ENCODE measurements around the gene GPC1. TPM values are rescaled to one million over a fixed set of nuclear protein-coding genes. Genes with fewer than 3 reads are reported as not detected.

GPC1 gene
- total RNA-seq, 2 experiments from 2014 or later: 3.4 to 4.7 TPM

DNA sequence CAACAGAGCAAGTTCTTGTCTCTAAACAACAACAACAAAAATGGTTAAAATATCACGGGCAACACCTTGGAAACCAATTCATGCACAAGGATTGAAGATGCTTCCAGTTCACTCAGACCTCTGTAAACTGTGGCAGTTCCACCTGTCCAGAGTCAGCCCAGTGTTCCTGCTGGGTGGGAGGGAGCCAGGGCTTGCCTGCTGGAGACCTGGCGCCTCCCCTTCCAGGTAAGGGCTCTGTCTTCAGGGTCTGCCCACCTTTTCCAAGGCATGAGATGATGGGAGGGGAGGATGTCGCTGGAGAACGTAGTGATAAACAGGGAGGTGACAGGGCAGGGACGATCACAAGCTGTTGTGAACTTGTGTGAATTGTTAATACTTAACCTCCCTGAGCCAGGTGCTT is 9.8 kb upstream of the GPC1 start:
- Mint-ChIP-seq H3K36me3 (no peaks in the 10 kb centered on the region), H3K27me3 (peaks cover 14% of the 10 kb centered on the region), H3K27ac (no peak overlapping the region), H3K4me1 (peaks cover 17% of the 10 kb centered on the region), H3K4me3 (no peak overlapping the region), H3K9me3 (peaks cover 6% of the 10 kb centered on the region)
- POLR2A ChIA-PET: no interaction called here
- DNase-seq (no peak), ATAC-seq (ENCODE audit: low read depth) (no peak)

DNA sequence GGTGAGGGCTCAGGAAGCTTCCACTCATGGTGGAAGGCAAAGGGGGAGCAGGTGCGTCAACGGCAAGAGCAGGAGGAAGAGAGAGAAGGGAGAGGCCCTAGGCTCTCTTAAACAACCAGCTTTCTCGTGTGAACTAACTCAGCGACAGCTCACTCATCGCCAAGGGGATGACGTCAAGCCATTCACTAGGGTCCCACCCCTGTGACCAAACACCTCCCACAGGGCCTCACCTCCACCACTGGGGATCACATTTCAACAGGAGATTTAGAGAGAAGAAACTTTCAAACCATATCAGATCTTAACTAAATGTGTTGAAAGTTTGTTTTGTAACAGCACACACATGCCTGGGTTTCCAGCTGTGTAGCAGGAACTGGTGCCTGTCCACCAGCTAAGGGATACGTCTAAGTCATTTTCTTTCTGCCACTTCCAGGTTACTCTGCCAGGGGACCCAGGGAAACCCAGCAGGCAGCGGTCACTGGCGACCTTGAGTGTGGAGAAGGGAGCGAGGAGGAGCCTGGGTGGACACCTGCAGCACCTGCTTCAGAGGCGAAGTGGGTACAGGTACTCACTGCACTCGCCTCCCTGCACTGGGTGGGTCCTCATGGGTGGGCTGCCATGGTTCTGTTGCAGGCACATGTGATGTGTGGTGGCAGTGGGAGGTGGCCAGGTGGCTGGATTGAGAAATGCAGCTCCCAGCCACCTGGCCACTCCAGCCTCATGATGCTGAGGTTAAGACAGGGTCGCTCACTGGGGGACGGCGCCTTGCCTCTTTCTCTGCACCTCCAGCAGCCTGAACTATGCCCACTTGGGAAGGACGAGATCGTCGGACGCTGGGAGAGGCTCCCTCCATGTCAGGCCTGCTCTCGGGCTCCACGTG is 8.4 kb upstream of the GPC1 start:
- DNase-seq (no peak), ATAC-seq (ENCODE audit: low read depth) (no peak)
- POLR2A ChIA-PET: no interaction called here
- H3K27me3 Mint-ChIP-seq: peaks cover 16% of the 10 kb centered on the region
- peaks cover 6% of the 10 kb centered on the region for H3K9me3 Mint-ChIP-seq
- no peak overlapping the region for H3K27ac Mint-ChIP-seq
- H3K4me1 Mint-ChIP-seq: peaks cover 17% of the 10 kb centered on the region
- no peaks in the 10 kb centered on the region for H3K36me3 Mint-ChIP-seq
- no peak overlapping the region for H3K4me3 Mint-ChIP-seq

DNA sequence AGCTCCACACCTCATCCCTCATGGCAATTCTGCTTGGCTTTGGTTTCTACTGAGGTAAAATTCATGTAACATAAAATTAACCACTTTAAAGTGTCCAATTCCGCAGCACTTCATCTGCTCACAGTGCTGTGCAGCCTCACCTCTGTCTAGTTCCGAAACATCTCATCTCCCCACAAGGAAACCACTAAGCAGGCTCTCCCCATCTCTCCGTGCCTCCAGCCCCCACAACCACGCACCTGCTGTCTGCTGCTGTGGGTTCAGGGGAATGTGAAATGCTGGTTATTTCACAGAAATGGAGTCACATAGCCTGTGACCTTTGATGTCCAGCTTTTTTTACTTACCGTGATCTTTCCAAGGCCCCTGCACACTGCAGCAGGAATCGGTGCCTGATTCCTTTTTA is 7.7 kb upstream of the GPC1 start:
- no peak overlapping the region for H3K27ac Mint-ChIP-seq
- ATAC-seq (ENCODE audit: low read depth) (peak; percentile 44), DNase-seq (no peak)
- H3K9me3 Mint-ChIP-seq: peaks cover 6% of the 10 kb centered on the region
- no peak overlapping the region for H3K4me3 Mint-ChIP-seq
- no peaks in the 10 kb centered on the region for H3K36me3 Mint-ChIP-seq
- peaks cover 17% of the 10 kb centered on the region for H3K4me1 Mint-ChIP-seq
- H3K27me3 Mint-ChIP-seq: peaks cover 14% of the 10 kb centered on the region
- POLR2A ChIA-PET: no interaction called here

DNA sequence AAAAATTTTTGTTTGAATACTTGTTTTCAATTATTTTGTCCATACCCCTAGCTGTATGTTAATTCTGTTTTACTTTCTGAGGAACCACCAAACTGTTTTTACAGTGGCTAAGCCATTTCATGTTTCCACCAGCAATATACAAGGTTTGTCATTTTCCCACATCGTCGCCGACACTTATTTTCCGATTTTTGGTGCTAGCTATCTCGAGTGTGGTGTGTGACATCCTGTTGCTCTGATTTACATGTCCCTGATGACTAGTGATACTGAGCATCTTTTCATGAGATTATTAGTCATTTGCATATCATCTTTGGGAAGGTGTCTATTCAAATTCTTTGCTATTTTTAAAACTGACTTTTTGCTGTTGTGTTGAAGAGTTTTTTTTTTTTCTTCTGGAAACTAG is 7.2 kb upstream of the GPC1 start:
- H3K9me3 Mint-ChIP-seq: peaks cover 4% of the 10 kb centered on the region
- ATAC-seq (ENCODE audit: low read depth): no peak
- no peak overlapping the region for H3K4me3 Mint-ChIP-seq
- POLR2A ChIA-PET: no interaction called here
- H3K4me1 Mint-ChIP-seq: peaks cover 17% of the 10 kb centered on the region
- no peaks in the 10 kb centered on the region for H3K36me3 Mint-ChIP-seq
- peaks cover 14% of the 10 kb centered on the region for H3K27me3 Mint-ChIP-seq
- no peak overlapping the region for H3K27ac Mint-ChIP-seq
- DNase-seq: no peak

DNA sequence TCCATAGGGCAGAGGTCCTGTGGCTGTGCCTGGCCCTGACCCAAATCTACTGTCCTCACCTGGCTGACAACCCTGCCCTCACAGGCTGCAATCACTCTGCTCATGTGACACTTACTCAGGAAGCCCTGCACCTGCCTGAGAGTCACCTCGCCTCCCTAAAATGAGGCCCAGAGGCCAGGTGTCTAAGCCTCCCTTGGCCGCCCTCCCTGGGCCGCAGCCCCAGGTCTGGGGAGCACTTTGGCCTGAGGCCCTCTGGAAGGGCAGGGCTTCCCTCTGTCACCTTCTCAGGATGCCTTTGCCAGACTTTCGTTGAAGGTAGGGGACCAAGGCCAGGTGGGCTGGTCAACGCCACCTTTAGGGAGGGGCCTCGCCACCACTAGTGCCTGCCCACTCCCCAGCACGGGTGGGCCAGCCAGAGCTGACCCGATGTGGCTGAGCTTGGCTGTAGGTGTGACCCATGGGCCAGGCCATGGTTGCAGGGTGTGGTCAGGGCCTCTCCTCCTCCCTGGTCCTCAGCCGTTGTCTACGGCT is 6.1 kb upstream of the GPC1 start:
- no peaks in the 10 kb centered on the region for H3K36me3 Mint-ChIP-seq
- H3K4me1 Mint-ChIP-seq: peaks cover 18% of the 10 kb centered on the region

DNA sequence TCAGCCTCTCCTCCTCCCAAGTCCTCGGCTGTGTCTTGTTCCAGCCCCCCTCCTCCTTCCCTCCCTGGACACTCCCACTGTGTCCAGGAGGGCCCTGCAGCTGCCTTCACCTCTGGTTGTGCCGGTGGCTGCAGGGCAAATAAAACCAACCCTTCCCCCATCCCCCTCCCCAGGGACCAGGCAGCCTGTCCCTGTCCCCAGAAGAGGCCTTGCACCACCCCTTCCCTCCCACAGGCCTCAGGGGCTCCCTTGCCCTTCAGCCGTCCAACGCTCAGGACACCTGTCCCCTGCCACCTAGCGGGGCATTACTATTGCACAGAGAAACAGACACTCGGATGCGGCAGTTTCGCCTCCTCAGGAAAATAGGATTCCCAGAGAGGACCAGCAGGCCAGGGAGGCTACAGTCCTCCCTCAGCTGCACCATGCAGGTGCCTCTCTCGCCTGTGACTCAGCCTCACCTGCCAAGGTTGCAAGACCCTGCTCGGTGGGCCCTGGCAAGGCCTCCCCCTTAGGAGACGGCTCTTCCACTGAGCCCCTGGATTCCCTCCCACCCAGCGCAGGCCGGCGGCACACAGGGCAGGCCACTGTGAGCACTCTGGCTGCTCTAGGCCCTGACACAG is 5.5 kb upstream of the GPC1 start:
- no peaks in the 10 kb centered on the region for H3K36me3 Mint-ChIP-seq
- POLR2A ChIA-PET: no interaction called here
- no peak overlapping the region for H3K4me3 Mint-ChIP-seq
- peaks cover 14% of the 10 kb centered on the region for H3K27me3 Mint-ChIP-seq
- peaks cover 4% of the 10 kb centered on the region for H3K9me3 Mint-ChIP-seq
- DNase-seq (no peak), ATAC-seq (ENCODE audit: low read depth) (no peak)
- H3K4me1 Mint-ChIP-seq: peaks cover 20% of the 10 kb centered on the region
- no peak overlapping the region for H3K27ac Mint-ChIP-seq

More for the DNA sequence above, 6.1 kb upstream of the GPC1 start:
- no peak overlapping the region for H3K27ac Mint-ChIP-seq
- H3K27me3 Mint-ChIP-seq: peaks cover 14% of the 10 kb centered on the region
- DNase-seq (no peak), ATAC-seq (ENCODE audit: low read depth) (no peak)
- POLR2A ChIA-PET: no interaction called here
- peaks cover 4% of the 10 kb centered on the region for H3K9me3 Mint-ChIP-seq
- no peak overlapping the region for H3K4me3 Mint-ChIP-seq

DNA sequence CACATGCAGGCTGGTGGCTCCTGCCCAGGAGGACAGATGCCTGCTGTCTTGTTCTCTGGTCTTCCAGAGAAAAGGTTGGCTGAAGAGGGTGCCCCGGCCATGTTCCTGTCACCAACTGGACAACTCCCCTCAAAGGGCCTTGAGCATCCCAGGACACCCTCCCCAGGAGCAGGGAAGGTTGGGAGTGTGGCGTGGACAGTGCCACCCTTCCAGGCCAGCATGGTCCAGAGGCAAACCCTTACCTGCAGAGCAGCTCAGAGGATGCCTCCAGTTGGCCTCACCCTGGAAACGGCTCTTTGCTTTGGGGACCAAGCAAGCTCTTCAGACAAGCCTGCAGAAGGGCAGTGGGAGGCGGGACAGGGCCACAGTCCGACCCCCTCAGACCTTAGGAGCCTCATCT is 4.9 kb upstream of the GPC1 start:
- Mint-ChIP-seq H3K9me3 (peaks cover 2% of the 10 kb centered on the region), H3K4me3 (no peak overlapping the region), H3K4me1 (peaks cover 20% of the 10 kb centered on the region), H3K36me3 (no peaks in the 10 kb centered on the region), H3K27ac (no peak overlapping the region), H3K27me3 (peaks cover 14% of the 10 kb centered on the region)
- ATAC-seq (ENCODE audit: low read depth): no peak
- POLR2A ChIA-PET: no interaction called here
- DNase-seq: no peak

DNA sequence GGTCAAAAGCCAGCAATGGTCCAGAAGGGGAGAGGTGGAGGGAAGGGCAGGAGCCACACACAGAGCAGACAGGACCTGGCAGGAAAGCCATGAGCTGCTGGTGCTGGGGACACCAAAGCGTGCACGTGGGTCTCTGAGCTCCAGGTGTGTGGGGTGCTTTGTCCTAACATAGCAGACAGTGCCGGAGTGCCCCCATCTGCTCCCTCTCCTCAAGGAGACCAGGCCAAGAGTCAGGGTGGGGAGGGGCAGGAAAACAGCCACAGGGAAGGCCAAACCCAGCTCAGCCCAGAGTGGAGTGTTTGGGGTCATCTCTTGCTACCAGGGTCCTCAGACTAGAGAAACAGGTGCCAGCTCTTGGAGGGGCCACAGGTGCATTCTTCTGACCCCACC is 4.2 kb upstream of the GPC1 start:
- Mint-ChIP-seq H3K27ac (no peak overlapping the region), H3K9me3 (peaks cover 2% of the 10 kb centered on the region), H3K4me1 (peaks cover 20% of the 10 kb centered on the region), H3K4me3 (no peak overlapping the region), H3K36me3 (no peaks in the 10 kb centered on the region), H3K27me3 (peaks cover 14% of the 10 kb centered on the region)
- no peak for ATAC-seq (ENCODE audit: low read depth)
- DNase-seq: no peak
- POLR2A ChIA-PET: no interaction called here

DNA sequence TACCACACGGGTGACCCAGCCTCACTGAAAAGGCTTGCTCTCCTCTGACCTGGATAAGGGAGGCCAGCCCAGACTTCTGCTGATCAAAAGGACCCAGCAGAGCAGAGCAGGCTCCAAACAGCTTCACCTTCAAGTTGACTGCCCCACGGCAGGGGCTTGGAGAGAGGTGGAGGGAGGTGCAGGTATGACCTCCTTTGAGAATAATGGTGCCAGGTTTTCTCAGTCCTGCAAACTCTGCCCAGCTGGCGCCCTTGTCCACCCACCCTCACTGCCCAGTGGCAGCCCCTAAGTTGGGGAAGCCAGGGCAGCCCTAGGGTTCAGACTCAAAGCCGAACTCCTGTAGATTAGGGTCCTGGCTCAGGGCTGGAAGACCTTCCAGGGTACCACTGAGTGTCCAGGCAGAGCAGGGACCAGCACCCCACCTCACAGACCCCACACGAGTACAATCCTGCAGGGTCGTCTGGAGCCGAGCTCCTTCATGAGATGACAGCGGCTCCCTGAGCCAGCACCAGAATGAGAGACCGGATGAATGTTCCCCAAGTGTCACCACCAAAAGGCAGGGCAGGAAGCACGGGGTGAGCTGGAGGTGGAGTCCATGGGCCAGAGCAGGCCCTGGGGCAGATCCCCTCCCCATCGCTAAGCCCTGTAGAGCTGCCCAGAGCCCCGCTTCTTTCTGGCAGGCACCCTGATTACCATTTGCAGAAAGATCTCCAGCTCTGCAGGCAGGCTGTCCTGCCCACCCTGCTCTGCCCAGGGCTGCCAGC is 3.6 kb upstream of the GPC1 start:
- Mint-ChIP-seq H3K4me1 (peaks cover 20% of the 10 kb centered on the region), H3K4me3 (peak overlapping the region; percentile 13), H3K36me3 (no peaks in the 10 kb centered on the region), H3K27me3 (peaks cover 11% of the 10 kb centered on the region), H3K9me3 (no peaks in the 10 kb centered on the region), H3K27ac (no peak overlapping the region)
- POLR2A ChIA-PET: no interaction called here
- DNase-seq (peak; percentile 24), ATAC-seq (ENCODE audit: low read depth) (no peak)

DNA sequence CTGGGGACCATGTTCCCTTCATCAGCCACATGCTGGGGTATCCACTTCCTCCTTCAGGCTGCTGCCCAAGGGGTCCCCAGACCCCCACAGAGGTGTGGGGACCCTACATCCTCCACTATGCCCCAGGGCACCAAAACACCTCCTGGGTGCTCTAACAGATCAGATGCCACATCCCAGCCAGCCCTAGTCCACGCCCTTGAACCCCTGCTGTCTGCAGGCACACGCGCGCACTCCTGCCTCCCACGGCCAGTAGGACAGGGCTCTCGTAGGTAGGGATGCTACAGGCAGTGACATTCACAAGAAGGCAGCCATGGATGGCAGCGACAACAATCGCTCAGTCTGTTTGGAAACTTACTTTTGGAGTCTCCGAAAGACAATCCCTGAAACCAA is 3.0 kb upstream of the GPC1 start:
- no peaks in the 10 kb centered on the region for H3K36me3 Mint-ChIP-seq
- no peak for ATAC-seq (ENCODE audit: low read depth)
- H3K4me3 Mint-ChIP-seq: no peak overlapping the region
- H3K27me3 Mint-ChIP-seq: peaks cover 16% of the 10 kb centered on the region
- POLR2A ChIA-PET: no interaction called here
- peaks cover 19% of the 10 kb centered on the region for H3K4me1 Mint-ChIP-seq
- DNase-seq: peak; percentile 27
- H3K27ac Mint-ChIP-seq: no peak overlapping the region
- H3K9me3 Mint-ChIP-seq: no peaks in the 10 kb centered on the region

DNA sequence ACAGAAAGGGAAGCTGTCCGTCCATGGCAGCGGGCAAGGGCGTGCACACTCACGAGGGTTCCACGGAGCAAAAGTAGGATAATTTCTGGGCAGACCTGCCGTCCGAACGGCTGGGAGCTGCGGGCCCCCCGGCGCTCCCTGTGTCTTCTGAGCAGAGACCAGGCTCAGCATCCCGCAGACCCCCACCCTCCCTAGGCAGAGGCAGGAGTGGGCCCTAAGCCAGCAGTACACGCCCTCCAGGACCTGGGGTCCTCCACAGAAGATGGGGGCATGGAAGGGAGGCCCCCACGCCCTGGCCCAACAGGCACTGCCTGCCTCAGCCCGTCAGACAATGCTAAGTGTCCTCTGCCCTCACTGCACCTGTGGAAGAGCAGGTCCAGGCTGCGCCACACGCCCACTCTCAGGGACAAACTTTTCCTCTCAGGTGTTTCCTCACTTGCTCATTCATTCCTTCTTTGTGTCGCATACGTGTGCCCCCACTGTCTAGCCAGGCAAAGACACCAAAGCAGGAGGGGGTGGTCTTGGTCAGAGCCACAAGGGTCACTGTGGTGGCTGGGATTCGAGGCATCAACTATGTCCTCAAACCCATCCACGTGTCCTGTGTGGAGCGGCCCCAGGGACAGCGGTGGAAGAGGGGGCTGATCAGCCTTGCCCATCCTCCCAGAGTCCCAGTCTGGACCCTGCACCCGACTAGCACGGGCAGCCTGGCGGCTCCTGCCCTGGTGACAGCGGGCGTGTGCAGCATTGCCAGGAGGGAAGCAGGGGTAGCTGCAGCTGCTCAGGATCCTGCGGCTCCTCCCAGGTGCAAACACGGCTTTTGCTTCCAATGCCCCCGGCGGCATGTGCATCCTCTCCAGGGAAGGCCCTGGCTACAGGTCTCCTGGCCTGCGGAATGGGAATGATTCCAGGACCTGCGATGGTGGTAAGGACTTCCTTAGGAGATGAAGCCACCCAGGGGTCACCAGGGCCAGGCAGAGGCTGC is 2.4 kb upstream of the GPC1 start:
- peaks cover 21% of the 10 kb centered on the region for H3K27me3 Mint-ChIP-seq
- no peak overlapping the region for H3K27ac Mint-ChIP-seq
- DNase-seq (peak; percentile 31), ATAC-seq (ENCODE audit: low read depth) (no peak)
- POLR2A ChIA-PET: no interaction called here
- H3K4me3 Mint-ChIP-seq: no peak overlapping the region
- H3K9me3 Mint-ChIP-seq: no peaks in the 10 kb centered on the region
- H3K36me3 Mint-ChIP-seq: no peaks in the 10 kb centered on the region
- H3K4me1 Mint-ChIP-seq: peaks cover 14% of the 10 kb centered on the region

DNA sequence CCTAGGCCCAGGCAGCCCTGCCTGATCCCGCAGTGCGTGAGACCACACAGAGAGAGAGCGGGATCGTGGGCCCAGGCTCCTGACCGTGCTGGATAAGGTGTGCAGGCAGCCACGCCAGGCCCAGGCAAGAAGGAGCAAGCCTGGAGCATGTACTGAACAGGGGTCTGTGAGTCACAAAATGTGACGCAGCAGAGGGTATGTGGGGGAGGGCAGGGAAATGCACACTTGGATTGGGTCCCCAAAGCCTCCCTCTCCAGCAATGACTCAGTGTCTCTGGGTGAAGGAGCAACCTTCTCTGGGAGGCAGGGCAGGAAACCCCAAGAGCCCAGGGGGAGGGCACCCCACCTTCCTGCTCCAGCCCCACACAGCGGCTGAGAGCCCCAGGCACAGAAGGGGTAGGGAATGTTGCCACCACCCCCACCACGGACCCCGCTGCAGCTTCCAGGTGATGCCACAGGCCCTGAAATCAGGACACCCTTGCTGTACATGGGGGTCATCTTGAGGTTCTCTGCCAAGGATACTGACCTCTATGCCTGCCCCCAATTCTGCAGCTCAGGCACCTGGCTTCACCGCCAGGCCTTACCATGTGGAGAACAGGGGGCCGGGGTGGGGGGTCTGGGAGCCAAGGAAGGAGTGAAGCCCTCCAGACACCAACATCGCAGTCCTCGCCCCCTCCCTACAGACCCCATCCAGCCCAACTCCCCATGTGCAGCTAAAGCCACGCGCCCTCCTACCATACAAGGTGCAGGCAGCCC is 1.3 kb upstream of the GPC1 start:
- peak overlapping the region; percentile 88 for H3K4me3 Mint-ChIP-seq
- H3K27me3 Mint-ChIP-seq: peaks cover 18% of the 10 kb centered on the region
- H3K36me3 Mint-ChIP-seq: no peaks in the 10 kb centered on the region
- DNase-seq (peak; percentile 38), ATAC-seq (ENCODE audit: low read depth) (no peak)
- POLR2A ChIA-PET: no interaction called here
- H3K4me1 Mint-ChIP-seq: peaks cover 5% of the 10 kb centered on the region
- peak overlapping the region; percentile 76 for H3K27ac Mint-ChIP-seq
- H3K9me3 Mint-ChIP-seq: no peaks in the 10 kb centered on the region
